ENCODE measurements around the gene BDKRB2.

DNA sequence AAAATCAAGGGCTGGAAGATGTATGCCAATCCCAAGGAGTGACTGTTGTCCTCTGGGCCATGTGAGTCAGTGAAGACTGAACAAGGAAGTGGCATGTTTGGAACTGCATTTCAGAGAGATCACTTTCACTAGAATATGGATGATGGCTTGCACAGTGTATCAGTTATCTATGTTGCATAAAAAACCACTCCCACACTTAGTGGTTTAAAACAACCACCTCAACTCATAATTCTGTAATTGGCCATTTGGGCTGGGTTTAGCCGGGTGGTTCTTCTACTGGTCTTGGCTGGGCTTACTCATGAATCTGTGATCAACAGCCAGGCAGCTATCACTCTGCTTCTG is 66.8 kb downstream of the BDKRB2 start:
- TF ChIP-seq EZH2 (IDR thresholded peaks at IDR 0.05), result no peak
- TF ChIP-seq POLR2AphosphoS5 (IDR thresholded peaks at IDR 0.05; ENCODE audit: borderline replicate concordance, low read depth, low read length), result no peak
